ENCODE results near the gene OTOF.
A peak's percentile ranks its signal among the peaks of the same experiment; 100 is the strongest.
"Not testable (repeated sequence)": the region's sequence is repeated elsewhere in the genome, so short reads cannot be mapped to it uniquely, and the experiment has no call there.

OTOF gene

GRCh38 chr2:26479789-26480565 lies 2.1 kb upstream of the OTOF start:
- no peak for DNase-seq

GRCh38 chr2:26479131-26479788 lies 1.3 kb upstream of the OTOF start:
- DNase-seq: no peak

DNA sequence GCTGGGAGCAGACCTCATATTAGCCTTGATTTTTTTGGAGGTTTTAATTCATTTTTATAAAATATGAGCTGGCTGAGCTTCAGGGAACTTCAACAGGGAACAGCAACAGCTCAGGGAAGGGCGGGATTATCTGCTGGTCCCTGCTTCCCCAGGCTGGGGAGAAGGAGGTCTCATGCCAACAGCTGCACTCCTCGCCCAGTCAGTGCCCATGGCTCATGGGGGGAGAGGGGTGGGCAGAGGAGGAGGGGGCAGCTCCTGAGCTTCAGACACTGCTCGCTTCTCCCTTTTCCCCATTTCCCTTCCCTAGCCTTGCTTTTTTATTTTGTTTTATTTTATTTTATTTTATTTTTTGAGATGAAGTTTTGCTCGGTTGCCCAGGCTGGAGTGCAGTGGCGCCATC lies 442 bp upstream of the OTOF start:
- no peak for DNase-seq

- DNase-seq: no peak
These were observed 606 bp downstream of the OTOF start for GRCh38 chr2:26477126-26477910.

GRCh38 chr2:26475832-26476501 lies 2.0 kb downstream of the OTOF start:
- DNase-seq: no peak

DNA sequence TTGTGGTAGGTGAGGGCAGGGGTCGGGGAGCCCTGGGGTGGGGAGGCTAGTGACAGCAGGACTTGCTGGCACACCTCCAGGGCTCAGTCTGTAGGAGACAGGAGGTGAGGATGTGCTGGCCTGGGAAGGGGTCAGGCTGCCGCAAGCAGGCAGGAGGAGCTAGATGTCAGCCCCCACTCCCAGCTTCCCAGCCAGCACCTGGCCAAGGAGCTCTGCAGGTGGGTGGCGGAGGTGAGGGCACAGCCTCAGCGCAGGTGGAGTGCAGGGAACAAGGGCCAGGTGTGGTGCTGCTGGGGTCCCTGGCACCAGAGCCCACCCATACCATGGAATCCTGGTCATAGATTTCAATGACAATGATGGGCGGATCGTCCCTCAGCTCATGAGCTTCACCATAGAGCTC lies 2.9 kb downstream of the OTOF start:
- no peak for DNase-seq

DNA sequence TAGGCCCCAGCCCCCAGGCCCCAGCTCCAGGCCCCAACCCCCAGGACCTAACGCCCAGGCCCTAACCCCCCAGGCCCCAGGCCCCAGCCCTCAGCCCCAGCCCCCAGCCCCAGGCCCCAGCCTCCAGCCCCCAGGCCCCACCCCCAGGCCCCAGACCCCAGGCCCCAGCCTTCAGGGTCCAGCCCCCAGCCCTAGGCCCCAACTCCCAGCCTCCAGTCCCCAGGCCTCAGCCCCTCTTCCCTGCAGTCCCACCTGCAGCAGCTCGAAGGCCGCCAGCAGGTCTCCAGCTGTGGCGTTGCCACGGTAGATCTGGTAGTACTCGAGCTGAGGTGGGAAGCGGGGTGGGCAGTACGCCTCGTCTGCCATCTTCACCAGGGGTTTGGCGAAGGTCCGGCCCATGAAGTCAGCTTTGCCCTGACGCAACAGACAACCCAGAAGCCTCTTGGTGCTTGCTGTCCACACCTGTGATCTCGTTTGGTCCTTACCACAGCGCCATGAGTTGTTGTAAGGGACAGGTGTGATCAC lies 3.6 kb downstream of the OTOF start:
- DNase-seq: no peak

DNA sequence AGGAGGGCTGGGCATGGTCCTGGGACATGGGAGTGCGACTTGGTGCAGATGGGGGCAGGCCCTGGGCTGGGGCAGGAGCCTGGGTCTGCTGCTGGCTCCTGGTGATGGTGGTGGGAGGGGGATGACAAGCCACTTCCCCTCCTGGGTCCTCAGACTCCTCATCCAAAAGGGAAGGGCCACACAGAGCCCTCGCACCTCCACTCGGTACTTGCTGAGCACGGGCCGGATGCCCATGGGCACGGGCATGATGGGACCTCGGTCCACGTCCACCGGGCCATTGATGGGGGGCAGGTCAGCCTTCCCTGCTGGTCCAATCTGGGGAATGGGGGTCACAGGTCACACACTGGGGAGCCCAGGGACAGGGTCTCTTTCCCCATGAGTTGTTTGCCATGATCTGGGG lies 4.1 kb downstream of the OTOF start:
- DNase-seq: no peak

GRCh38 chr2:26472821-26473655 lies 4.9 kb downstream of the OTOF start:
- no peak for DNase-seq

DNA sequence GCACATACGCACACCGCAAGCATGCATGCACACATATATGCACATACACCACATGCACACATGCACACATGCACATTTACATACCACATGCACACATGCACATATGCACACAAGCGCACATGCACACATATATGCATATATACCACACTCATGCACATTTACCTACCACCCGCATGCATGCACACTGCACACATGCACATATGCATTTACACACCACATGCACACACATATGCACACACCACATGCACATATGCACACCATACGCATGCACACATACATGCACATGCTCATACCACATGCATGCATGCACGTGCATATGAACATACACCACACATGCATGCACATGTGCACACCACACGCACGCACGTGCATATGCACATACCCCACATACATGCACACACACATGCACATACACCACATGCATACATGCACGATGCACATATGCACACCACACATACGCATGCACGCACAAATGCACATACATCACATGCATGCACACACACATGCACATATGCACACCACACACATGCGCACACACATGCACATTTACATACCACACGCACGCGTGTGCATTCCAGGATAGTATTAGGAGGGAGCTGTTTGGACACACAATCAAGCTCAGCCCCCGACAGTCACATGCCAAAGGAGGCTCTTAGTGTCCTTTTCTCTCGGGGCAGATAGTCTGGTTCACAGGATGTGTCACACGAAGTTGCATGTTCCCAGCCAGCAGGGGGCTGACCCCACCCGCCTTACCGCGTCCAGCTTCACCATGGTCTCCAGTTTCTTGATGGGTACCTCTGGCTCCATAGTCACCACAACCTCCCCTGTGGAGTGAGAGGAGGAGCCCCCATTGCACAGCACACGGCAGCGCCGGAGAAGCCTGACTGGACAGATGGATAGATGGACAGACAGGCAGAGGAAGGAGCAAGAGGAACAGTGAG lies 5.9 kb downstream of the OTOF start:
- DNase-seq: no peak

DNA sequence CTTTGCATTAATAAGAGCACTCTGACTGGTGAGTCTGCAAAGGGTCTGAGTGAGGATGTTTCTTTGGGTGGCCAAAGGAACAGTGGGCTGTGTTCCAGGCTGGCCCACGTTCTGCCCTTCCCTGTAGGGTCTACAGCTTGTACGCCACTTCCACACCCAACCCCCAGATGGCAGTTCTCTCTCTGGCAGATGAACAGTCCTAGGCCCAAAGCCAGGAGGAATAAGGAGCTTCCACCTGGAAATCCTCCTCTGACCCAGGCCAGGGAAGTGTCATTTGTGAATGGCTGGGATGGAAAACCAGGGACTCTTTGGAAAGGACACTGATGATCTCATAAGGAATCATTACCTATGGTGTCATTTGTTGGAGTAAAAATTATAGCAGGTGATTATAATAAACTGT lies 6.6 kb downstream of the OTOF start:
- DNase-seq: no peak

DNA sequence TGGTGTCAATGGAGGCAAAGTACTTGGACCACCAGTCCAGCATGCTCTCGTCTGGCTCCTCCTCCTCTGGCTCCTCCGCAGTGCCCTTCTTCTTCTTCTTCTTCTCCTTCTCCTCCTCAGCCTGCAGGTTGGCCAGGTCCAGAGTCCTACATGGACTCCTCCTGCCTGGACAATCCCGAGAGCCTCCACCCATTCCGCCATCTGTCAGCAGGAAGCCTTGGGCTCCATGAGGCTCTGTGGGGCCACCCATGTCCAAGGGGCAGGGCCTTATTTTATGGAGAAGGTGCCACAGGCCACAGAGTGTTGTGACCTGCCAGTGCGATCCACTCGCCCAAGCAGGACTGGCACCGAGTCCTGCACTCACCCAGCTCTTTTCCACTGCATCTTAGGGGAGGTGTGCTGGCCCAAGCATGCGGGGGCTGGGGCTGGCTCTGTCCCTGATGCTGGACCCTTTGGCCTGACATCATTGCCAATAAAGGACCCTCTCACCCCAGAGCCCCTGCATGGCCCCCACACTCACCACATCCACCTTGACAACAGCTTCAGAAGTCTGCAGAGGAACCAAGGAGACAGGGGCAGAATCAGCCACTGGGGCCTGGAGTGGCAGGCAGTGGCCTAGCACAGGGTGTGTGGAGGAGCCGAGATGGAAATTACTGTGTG lies 7.2 kb downstream of the OTOF start:
- DNase-seq: no peak

DNA sequence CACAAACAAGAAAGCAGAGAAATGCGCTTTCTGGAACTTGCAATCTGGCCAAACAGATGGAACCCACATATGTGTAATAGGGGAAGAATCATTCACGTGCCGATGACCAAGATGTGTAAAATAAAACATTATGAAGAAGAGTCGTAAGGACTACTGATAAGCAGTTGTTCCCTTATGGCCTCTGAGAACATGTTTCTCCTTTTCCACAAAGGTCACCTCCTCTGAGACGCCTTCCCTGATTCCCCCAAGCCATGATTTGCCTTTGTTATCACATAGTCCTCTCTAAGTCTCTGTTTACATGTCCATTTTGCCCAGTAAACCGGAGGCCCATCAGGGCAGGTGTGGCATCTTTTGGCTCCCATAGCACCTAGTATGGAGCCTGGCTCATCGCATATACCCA lies 8.0 kb downstream of the OTOF start:
- no peak for DNase-seq

DNA sequence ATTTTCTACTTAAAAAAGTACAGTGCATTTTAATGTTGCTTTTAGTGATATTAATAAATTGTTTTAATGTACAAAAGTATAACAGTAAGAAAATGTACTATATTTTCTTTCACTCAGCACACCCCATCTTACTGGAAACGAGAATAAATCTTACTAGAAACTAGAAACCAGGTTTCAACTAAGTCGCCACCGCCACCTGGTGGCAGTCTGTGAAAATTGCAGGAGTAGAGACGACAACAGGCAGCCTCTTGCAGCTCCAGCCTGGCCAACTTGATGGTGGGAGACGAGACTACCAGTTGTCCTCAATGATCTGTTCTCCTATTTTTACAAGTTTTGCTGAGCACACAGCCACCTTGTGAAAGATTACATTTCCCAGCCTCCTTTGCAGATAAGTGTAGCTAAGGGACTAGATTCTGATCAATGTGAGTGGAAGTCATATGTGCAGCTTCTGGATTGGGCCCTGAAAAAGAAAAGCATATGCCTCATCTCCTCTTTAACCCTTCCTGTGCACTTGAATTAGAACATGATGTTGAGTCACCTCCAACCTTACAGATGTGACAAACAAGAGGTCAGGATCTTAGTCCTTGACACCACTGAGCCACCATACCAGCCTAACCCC lies 8.7 kb downstream of the OTOF start:
- peak; percentile 31 for DNase-seq

- not testable (repeated sequence) for DNase-seq
These were observed 9.4 kb downstream of the OTOF start for GRCh38 chr2:26468544-26468943.

DNA sequence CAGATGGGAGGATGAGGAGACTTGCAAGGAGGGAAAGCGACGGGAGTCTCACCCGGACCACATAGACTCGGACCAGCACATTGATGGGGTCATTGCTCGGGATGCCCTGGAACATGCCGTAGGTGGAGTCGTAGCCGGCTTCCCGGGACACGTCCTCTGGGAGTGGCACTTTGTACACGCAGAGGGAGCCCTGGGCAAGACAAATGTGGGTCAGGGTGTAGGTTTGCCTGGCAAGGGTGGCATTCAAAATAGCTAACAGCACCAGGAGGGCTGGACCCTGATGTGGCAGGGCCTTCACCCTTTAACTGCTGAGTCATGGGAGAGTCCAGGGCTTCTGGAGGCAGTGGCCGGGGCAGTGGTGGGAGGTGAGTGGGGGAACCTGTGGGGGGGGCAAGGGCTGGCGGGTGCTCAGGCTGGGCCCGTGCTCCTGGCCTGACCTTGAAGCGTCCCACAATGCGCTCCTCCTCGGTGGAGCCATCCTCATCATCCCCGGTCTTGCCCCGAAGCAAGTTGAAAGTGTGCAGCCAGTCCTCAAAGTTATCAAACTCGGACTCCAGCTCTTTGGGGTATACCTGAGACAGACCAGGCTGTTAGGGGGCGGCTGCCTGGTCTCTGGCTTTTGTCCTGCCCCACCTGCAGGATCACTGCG lies 11.1 kb downstream of the OTOF start:
- DNase-seq: no peak

DNA sequence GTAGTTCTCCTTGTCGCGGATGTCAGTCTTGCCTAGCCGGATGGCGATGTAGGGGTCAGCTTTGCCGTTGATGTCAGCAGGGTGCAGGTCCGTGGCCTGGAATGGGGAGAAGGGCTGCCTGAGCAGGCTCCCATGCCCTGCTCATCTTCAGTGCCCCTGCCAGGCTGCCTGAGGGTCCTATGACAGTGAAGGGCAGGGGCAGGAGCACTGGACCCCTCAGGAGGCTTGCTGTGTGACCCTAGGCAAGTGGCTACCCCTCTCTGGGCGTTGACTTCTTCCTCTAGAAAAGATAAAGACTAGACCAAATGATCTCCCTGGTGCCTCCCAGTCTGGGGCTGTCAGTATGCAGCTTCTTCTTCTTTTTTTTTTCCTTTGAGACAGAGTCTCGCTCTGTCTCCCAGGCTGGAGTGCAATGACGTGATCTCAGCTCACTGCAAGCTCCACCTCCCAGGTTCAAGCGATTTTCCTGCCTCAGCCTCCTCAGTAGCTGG lies 11.9 kb downstream of the OTOF start:
- no peak for DNase-seq

GRCh38 chr2:26465266-26465925 lies 12.5 kb downstream of the OTOF start:
- DNase-seq: no peak

Measured in fibroblast of skin of scalp (primary cell).